HG03432 (cell line): Measurements from ENCODE around the gene FBLN5.
A peak's percentile ranks its signal among the peaks of the same experiment; 100 is the strongest.
"Not testable (repeated sequence)": the region's sequence is repeated elsewhere in the genome, so short reads cannot be mapped to it uniquely, and the experiment has no call there.

ENCODE experiments used
- ATAC-seq: cut with Tn5 transposase; IDR thresholded peaks from one replicate; pipeline ENCODE4 v1.9.1; 2021; ENCODE audit warnings: mild to moderate bottlenecking, moderate library complexity; ENCODE audit not compliant: unreplicated experiment

The FBLN5 gene

GRCh38 chr14:91867316-91867988, 80.0 kb downstream of the FBLN5 start, which contains the start of gene TC2N:
TC2N (minus strand) TSS chr14:91867536; CDS start chr14:91813769, 53,767 bp downstream.
- ATAC-seq, result peak; percentile 58

GRCh38 chr14:91866511-91867295, 80.8 kb downstream of the FBLN5 start:
- ATAC-seq, result no peak

- no peak for ATAC-seq
Observed at GRCh38 chr14:91866061-91866460, 81.4 kb downstream of the FBLN5 start.

DNA sequence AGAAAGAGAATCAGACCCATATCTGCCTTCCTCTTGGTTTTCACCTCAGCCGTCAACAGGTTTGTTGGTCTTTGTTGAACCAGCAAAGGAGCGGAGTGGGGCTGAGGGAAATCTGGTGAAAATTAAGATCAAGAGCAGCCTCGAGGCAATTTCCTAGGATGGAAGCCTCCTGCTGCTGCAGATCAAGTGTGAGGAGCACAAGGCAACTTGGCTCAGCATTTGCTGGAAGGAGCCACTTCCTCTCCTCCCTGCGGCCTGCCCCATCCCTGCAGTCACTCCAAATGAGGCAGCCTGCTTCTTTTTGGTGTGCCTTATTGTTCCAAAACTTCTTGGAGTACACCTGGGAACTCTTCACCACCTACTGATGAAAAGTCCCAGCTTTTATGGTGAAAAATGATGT, 85.1 kb downstream of the FBLN5 start:
- no peak for ATAC-seq

- no peak for ATAC-seq
Observed at GRCh38 chr14:91861091-91861490, 86.4 kb downstream of the FBLN5 start.

DNA sequence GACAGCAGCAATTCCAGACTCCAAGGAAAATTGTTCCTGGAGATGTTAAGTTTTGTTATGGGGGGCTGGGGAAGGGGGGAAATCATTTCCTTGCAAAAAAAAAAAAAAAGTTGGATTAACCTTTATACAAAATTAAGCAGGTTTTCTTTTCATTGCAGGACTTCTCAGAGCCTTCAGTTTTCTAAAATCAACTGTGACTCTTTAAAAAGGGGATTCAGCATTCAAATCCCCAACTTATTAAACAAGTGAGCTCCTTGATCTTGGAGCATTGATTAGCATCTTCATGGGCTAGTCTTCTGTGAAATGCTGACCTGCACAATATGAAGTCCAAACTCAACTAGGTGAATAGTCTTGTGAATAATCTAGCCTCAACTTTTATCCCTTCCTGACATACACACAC, 87.3 kb downstream of the FBLN5 start:
- ATAC-seq, result no peak

GRCh38 chr14:91858536-91859275, 88.8 kb downstream of the FBLN5 start:
- ATAC-seq, result peak; percentile 91

DNA sequence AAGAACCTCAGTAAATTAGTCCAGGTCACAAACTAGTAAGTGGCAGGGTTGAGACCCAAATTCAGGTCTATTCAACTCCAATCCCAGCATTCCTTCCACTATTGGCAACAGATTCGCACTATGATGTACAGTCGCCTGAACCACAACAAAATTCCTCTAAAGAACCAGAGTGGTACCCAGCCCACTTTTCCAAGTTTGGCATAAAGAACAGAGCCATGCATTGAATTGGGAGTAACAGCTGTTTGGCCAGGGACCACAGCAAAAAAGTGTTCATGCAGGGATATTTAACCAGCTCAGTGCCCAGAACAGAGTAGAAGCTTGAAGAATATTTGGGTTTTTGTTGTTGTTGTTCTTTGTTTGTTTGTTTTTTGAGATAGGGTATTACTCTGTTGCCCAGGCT, 89.9 kb downstream of the FBLN5 start:
- ATAC-seq, result no peak

- ATAC-seq, result no peak
Observed at GRCh38 chr14:91854327-91854934, 93.1 kb downstream of the FBLN5 start.

- ATAC-seq, result no peak
Observed at GRCh38 chr14:91851563-91851962, 95.9 kb downstream of the FBLN5 start.

DNA sequence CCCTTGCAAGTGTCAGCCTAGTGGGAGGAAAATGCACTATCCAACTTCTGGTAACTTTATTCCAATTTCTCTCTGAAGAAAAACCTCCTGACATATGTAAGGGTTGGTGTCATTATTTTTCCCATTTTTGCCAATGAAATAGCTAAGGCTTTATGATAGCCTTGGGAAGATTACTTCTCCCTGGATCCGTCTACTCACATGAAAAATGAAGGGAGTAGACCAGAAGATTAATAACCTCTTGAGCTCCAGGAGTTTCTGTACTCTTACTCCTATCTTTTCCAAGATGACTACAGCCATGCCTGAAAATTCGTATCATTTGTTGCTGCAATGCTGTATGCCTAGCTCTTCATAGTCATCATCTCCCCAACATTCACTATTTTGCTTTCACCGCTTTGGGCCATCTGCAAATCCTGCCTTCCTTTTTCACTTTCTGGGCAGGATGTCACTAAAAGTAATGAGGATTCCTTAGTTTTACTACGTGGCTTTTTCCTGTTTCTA, 98.9 kb downstream of the FBLN5 start:
- ATAC-seq, result no peak

GRCh38 chr14:91847693-91848092, 99.8 kb downstream of the FBLN5 start:
- no peak for ATAC-seq

GRCh38 chr14:91845652-91846051, 101.8 kb downstream of the FBLN5 start:
- ATAC-seq, result no peak

DNA sequence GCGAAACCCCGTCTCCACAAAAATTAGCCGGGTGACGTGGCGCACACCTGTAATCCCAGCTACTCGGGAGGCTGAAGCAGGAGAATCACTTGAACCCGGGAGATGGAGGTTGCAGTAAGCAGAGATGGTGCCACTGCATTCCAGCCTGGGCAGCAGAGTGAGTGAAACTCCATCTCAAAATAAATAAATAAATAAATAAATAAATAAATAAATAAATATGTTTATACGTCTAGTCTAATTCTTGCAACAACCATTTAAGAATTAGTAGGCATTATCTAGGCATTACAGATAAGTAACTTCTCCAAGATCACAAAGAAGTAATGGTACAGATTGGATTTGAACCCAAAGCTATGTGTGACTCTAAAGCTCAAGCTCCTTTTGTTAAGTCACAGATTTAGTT, 102.4 kb downstream of the FBLN5 start:
- not testable (repeated sequence) for ATAC-seq

DNA sequence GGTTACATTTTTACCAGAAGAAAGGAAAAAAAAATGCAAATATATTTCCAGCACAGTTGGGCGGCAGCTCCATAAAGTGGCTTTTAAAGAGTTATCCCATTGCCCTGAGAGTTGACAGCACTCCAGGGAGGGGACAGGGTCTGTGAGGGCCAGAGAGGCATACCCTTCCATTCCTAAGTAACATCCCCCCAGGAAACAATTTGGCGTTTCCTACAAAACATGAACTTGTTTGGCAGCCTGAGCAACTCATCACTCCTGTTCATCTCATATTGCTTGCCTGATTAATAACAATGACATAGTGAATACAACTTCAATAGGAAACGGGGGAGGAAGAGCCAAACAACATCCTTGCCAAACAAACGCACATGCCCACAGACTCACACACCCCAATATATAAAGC, 103.5 kb downstream of the FBLN5 start:
- no peak for ATAC-seq

GRCh38 chr14:91843437-91843836, 104.1 kb downstream of the FBLN5 start:
- no peak for ATAC-seq

- no peak for ATAC-seq
Observed at GRCh38 chr14:91841065-91841464, 106.4 kb downstream of the FBLN5 start.

DNA sequence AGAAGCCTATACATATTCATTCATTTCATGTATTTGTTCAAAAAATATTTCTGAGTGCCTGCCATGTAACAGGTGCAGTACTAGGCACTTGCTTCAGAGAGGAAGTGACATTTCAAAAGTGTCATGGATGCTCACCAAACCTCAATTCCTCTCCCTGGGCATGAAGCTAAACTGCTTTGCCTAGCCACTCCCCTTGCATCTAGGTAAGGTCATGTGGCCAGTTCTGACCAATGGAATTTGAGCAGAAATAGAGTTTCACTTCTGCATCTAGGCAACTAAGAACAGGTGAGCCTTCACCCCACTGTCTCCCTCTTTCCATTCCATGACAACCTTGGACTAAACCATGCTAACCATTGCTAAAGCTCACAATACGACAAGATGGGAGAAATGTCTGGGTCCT, 107.7 kb downstream of the FBLN5 start:
- ATAC-seq, result no peak

DNA sequence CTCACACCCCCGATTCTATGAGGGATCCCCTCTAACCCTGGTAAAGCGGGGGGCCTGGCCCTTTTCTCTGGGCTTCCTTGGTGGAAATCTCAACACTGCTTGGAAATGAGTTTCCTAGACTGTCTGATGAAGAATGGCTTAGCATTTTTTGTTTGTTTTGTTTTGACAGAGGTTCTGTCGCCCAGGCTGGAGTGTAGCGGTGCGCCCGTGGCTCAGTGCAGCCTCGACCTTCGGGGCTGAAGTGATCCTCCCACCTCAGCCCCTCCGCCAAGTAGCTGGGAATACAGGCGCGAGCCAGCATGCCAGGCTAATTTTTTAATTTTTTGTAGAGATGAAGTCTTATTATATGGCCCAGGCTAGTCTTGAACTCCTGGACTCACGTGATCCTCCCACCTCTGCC, 110.4 kb downstream of the FBLN5 start:
- ATAC-seq, result no peak

- peak; percentile 79 for ATAC-seq
Observed at GRCh38 chr14:91835920-91836843, 111.3 kb downstream of the FBLN5 start.
